HepG2 (cell line): Measurements from ENCODE around the gene MISFA. TPM values are rescaled to one million over a fixed set of nuclear protein-coding genes. Genes with fewer than 3 reads are reported as not detected.
A peak's percentile ranks its signal among the peaks of the same experiment; 100 is the strongest.

Source experiments
- GMEB1 ChIP-seq: sonication (generic); formaldehyde crosslinking; IDR thresholded peaks from 2 replicates; pipeline ENCODE4 v1.5.1; 2020; ENCODE audit warnings: missing genetic modification reagents, mild to moderate bottlenecking, borderline replicate concordance
- PAF1 ChIP-seq: IDR thresholded peaks from 2 replicates; pipeline ENCODE4 v1.6.1; 2016; ENCODE audit warnings: missing genetic modification reagents, missing compliant biosample characterization
- POLR2AphosphoS2 ChIP-seq: IDR thresholded peaks from 2 replicates; pipeline ENCODE4 v1.6.1; 2011; ENCODE audit warnings: low read depth, low read length, improper control_type of control experiment
- RARA ChIP-seq: IDR thresholded peaks from 2 replicates; pipeline ENCODE4 v1.6.1; 2016; ENCODE audit warnings: missing genetic modification reagents, missing compliant biosample characterization
- RFX3 ChIP-seq: IDR thresholded peaks from 2 replicates; pipeline ENCODE4 v1.6.1; 2016; ENCODE audit warnings: missing biosample characterization, missing genetic modification reagents
- SNAPC5 ChIP-seq: sonication (generic); formaldehyde crosslinking; IDR thresholded peaks from 2 replicates; pipeline ENCODE4 v1.8.1; 2023; ENCODE audit warnings: mild to moderate bottlenecking, missing genetic modification reagents, borderline replicate concordance
- SOX5 ChIP-seq: IDR thresholded peaks from 2 replicates; pipeline ENCODE4 v1.6.1; 2016; ENCODE audit warnings: borderline replicate concordance
- ZFYVE20 ChIP-seq: sonication (generic); formaldehyde crosslinking; IDR thresholded peaks from 2 replicates; pipeline ENCODE4 v1.8.0; 2023; ENCODE audit warnings: low read depth, mild to moderate bottlenecking, moderate library complexity, missing genetic modification reagents, borderline replicate concordance
- ZKSCAN5 ChIP-seq: sonication (generic); formaldehyde crosslinking; IDR thresholded peaks from 2 replicates; pipeline ENCODE4 v1.5.1; 2020; ENCODE audit warnings: mild to moderate bottlenecking, missing genetic modification reagents
- ZNF20 ChIP-seq: sonication (generic); formaldehyde crosslinking; IDR thresholded peaks from 2 replicates; pipeline ENCODE4 v1.4.0; 2020; ENCODE audit warnings: mild to moderate bottlenecking, moderate library complexity, missing genetic modification reagents
- ZNF567 ChIP-seq: sonication (generic); formaldehyde crosslinking; IDR thresholded peaks from 2 replicates; pipeline ENCODE4 v1.8.1; 2023; ENCODE audit warnings: mild to moderate bottlenecking, missing genetic modification reagents, borderline replicate concordance
- ZNF660 ChIP-seq: sonication (generic); formaldehyde crosslinking; IDR thresholded peaks from 2 replicates; pipeline ENCODE4 v1.5.1; 2020; ENCODE audit warnings: mild to moderate bottlenecking, low read depth, missing genetic modification reagents, borderline replicate concordance
- ZNF710 ChIP-seq: sonication (generic); formaldehyde crosslinking; IDR thresholded peaks from 2 replicates; pipeline ENCODE4 v1.5.0; 2020; ENCODE audit warnings: mild to moderate bottlenecking, missing genetic modification reagents, borderline replicate concordance
- polyA plus RNA-seq, 8 experiments: library from polyadenylated mRNA; depleted of rRNA in 3 of 8; stranded (reverse) in 7 of 8; unstranded in 1 of 8; fragments of >200 nt; fragmentation: Illumina TruSeq in 4 of 8; extraction: Trizol in 4 of 8; gene quantifications; 2 replicates each; pipeline versions ENCODE4 v1.2.1 to v1.2.3, GENCODE V29; 2011 to 2016; ENCODE audit warnings: low read depth in 4 of 8, missing spikeins in 1 of 8, mixed read lengths in 1 of 8; ENCODE audit not compliant: insufficient read depth in 1 of 8
- total RNA-seq, 5 experiments: library from RNA; depleted of rRNA; stranded (reverse); fragments of >200 nt; fragmentation: Illumina TruSeq; extraction: Trizol; gene quantifications; 2 replicates each; pipeline ENCODE4 v1.2.3, GENCODE V29; 2016; ENCODE audit warnings: low read depth in 1 of 5
- TF ChIP-seq, protein P1 (sequence below): sonication (generic); formaldehyde crosslinking; IDR thresholded peaks from 2 replicates; pipeline ENCODE4 v1.5.0; 2020; ENCODE audit warnings: mild to moderate bottlenecking, missing genetic modification reagents, moderate library complexity
- TF ChIP-seq, protein P2 (sequence below): sonication (generic); formaldehyde crosslinking; IDR thresholded peaks from 2 replicates; pipeline ENCODE4 v1.4.0; 2020; ENCODE audit warnings: missing genetic modification reagents, borderline replicate concordance

The MISFA gene
- total and polyA plus RNA-seq, 2 of the 13 experiments (the other 11 are each of a cell fraction or from before 2014, with no cell fraction given), result 1.4 to 5.4 TPM

GRCh38 chr11:18588297-18589252 lies 11.0 kb upstream of the MISFA start, which contains the start of gene UEVLD (continued):
- TF ChIP-seq ZNF567 (CRISPR knock-in tag) (0 out of 2 replicates have a peak, but pooled peaks have one; percentile 12), RARA (CRISPR knock-in tag) (peak; percentile 50; the same call in 1 of the 2 replicates), ZFYVE20 (CRISPR knock-in tag) (0 out of 2 replicates have a peak, but pooled peaks have one; percentile 38), PAF1 (CRISPR knock-in tag) (no peak), ZNF710 (no peak), SNAPC5 (CRISPR knock-in tag) (no peak), RFX3 (CRISPR knock-in tag) (no peak), ZKSCAN5 (no peak), ZNF20 (no peak), ZNF660 (CRISPR knock-in tag) (no peak), POLR2AphosphoS2 (no peak), GMEB1 (CRISPR knock-in tag) (peak; percentile 77; the same call in 1 of the 2 replicates), SOX5 (CRISPR knock-in tag) (peak; percentile 47; the same call in 1 of the 2 replicates)
- TF ChIP-seq, protein P1, sequence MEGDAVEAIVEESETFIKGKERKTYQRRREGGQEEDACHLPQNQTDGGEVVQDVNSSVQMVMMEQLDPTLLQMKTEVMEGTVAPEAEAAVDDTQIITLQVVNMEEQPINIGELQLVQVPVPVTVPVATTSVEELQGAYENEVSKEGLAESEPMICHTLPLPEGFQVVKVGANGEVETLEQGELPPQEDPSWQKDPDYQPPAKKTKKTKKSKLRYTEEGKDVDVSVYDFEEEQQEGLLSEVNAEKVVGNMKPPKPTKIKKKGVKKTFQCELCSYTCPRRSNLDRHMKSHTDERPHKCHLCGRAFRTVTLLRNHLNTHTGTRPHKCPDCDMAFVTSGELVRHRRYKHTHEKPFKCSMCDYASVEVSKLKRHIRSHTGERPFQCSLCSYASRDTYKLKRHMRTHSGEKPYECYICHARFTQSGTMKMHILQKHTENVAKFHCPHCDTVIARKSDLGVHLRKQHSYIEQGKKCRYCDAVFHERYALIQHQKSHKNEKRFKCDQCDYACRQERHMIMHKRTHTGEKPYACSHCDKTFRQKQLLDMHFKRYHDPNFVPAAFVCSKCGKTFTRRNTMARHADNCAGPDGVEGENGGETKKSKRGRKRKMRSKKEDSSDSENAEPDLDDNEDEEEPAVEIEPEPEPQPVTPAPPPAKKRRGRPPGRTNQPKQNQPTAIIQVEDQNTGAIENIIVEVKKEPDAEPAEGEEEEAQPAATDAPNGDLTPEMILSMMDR, result peak; percentile 13
- TF ChIP-seq, protein P2, sequence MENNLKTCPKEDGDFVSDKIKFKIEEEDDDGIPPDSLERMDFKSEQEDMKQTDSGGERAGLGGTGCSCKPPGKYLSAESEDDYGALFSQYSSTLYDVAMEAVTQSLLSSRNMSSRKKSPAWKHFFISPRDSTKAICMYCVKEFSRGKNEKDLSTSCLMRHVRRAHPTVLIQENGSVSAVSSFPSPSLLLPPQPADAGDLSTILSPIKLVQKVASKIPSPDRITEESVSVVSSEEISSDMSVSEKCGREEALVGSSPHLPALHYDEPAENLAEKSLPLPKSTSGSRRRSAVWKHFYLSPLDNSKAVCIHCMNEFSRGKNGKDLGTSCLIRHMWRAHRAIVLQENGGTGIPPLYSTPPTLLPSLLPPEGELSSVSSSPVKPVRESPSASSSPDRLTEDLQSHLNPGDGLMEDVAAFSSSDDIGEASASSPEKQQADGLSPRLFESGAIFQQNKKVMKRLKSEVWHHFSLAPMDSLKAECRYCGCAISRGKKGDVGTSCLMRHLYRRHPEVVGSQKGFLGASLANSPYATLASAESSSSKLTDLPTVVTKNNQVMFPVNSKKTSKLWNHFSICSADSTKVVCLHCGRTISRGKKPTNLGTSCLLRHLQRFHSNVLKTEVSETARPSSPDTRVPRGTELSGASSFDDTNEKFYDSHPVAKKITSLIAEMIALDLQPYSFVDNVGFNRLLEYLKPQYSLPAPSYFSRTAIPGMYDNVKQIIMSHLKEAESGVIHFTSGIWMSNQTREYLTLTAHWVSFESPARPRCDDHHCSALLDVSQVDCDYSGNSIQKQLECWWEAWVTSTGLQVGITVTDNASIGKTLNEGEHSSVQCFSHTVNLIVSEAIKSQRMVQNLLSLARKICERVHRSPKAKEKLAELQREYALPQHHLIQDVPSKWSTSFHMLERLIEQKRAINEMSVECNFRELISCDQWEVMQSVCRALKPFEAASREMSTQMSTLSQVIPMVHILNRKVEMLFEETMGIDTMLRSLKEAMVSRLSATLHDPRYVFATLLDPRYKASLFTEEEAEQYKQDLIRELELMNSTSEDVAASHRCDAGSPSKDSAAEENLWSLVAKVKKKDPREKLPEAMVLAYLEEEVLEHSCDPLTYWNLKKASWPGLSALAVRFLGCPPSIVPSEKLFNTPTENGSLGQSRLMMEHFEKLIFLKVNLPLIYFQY (CRISPR knock-in tag), result peak; percentile 63
